Measurements from ENCODE around the gene MALT1. TPM values are rescaled to one million over a fixed set of nuclear protein-coding genes. Genes with fewer than 3 reads are reported as not detected.
A peak's percentile ranks its signal among the peaks of the same experiment; 100 is the strongest.

MALT1 gene
- total RNA-seq, 2 experiments from 2014 or later: 82.3 to 84.5 TPM

DNA sequence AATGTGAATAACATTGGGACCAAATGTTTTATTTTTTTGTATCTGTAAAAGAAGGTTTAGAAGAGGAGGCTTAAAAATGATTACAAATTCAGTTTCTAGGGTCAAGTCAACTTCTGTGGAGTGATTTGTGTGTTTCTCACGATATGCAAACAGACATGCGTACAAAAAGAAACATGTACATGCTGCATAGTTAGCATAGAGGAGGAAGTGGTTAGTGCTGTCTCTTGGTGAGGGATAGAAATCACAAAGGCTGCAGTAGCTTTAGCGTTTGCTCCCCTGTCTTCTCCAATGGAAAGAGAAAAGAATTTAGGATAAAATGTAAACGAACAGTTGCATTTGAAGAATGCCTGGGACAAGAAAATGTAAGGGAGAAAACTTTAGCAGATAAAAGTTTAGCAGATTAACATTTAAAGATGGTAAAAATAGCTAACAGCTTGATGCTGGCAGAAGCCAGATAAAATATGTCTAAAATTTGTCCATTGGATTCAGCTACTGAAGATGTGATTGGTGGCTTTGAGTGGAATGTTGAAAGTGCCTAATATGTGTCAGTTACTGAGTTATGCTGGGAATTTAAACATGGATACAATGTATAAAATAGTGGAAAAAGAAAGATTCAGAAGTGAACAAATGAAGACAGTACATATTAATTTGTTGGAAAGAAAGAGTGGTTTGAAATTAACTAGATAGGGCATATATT lies 44.9 kb downstream of the MALT1 start:
- Histone ChIP-seq H3K36me3 (ENCODE audit: insufficient read depth, low read length) (peaks cover 36% of the 10 kb centered on the region), H3K9me3 (ENCODE audit: control insufficient read depth in 1 of 2, insufficient read depth in 1 of 2, low read length in 2 of 2) (no peaks in the 10 kb centered on the region), H3K27ac (ENCODE audit: low read depth in 1 of 2, low read length in 2 of 2) (no peak overlapping the region), H3K4me1 (ENCODE audit: insufficient read depth, low read length) (peaks cover 16% of the 10 kb centered on the region), H3K4me3 (ENCODE audit: low read length) (no peak overlapping the region), H3K27me3 (ENCODE audit: control insufficient read depth in 1 of 2, insufficient read depth in 2 of 2, low read length in 2 of 2) (no peaks in the 10 kb centered on the region)
- CTCF ChIA-PET: interaction anchor here (1.2 kb wide), 1 partner anchor 52 kb away, joined by 3 read pairs; no protein-coding TSS in a partner anchor
- POLR2A ChIA-PET: interaction anchor here (0.6 to 4.1 kb wide), 11 partner anchors 10 to 61 kb away, joined by 3 to 39 read pairs (median 5); partner anchors contain the start of gene MALT1
- Mint-ChIP-seq H3K4me3 (peak overlapping the region; percentile 74), H3K36me3 (ENCODE audit: low read depth) (peaks cover 66% of the 10 kb centered on the region), H3K27me3 (no peaks in the 10 kb centered on the region), H3K9me3 (no peaks in the 10 kb centered on the region), H3K4me1 (ENCODE audit: low read depth) (peaks cover 73% of the 10 kb centered on the region), H3K27ac (peak overlapping the region; percentile 89)
- ATAC-seq (ENCODE audit: poor library complexity) (peak; percentile 83), DNase-seq (peak in 4 of 14 experiments; percentile 13 to 73 (median 65))
- TF ChIP-seq CTCF (IDR thresholded peaks at IDR 0.05): no peak
- intact Hi-C loops (cut with DNase I, micrococcal nuclease): loop anchor here in 1 of 2 experiments (5.0 kb wide), 1 partner anchor 44 kb away; the partner anchor contains the start of gene MALT1

- peaks cover 75% of the 10 kb centered on the region for H3K36me3 Mint-ChIP-seq (ENCODE audit: low read depth)
- Histone ChIP-seq H3K27ac (ENCODE audit: low read depth in 1 of 2, low read length in 2 of 2) (no peak overlapping the region), H3K4me1 (ENCODE audit: insufficient read depth, low read length) (peaks cover 10% of the 10 kb centered on the region), H3K4me3 (ENCODE audit: low read length) (no peak overlapping the region), H3K27me3 (ENCODE audit: control insufficient read depth in 1 of 2, insufficient read depth in 2 of 2, low read length in 2 of 2) (no peaks in the 10 kb centered on the region), H3K9me3 (ENCODE audit: control insufficient read depth in 1 of 2, insufficient read depth in 1 of 2, low read length in 2 of 2) (no peaks in the 10 kb centered on the region), H3K36me3 (ENCODE audit: insufficient read depth, low read length) (peaks cover 60% of the 10 kb centered on the region)
- H3K9me3 Mint-ChIP-seq: no peaks in the 10 kb centered on the region
- peak overlapping the region; percentile 36 for H3K27ac Mint-ChIP-seq
- no peak overlapping the region for H3K4me3 Mint-ChIP-seq
- no peak for TF ChIP-seq CTCF (IDR thresholded peaks at IDR 0.05)
- H3K4me1 Mint-ChIP-seq (ENCODE audit: low read depth): peaks cover 51% of the 10 kb centered on the region
- DNase-seq: peak in 3 of 14 experiments; percentile 8 to 37 (median 33)
- intact Hi-C loops (cut with DNase I, micrococcal nuclease): no loop called here
- no peaks in the 10 kb centered on the region for H3K27me3 Mint-ChIP-seq
- ChIA-PET CTCF (no interaction called here), POLR2A (no interaction called here)
- peak; percentile 80 for ATAC-seq (ENCODE audit: poor library complexity)
These were observed 50.4 kb downstream of the MALT1 start for GRCh38 chr18:58721566-58722239.

DNA sequence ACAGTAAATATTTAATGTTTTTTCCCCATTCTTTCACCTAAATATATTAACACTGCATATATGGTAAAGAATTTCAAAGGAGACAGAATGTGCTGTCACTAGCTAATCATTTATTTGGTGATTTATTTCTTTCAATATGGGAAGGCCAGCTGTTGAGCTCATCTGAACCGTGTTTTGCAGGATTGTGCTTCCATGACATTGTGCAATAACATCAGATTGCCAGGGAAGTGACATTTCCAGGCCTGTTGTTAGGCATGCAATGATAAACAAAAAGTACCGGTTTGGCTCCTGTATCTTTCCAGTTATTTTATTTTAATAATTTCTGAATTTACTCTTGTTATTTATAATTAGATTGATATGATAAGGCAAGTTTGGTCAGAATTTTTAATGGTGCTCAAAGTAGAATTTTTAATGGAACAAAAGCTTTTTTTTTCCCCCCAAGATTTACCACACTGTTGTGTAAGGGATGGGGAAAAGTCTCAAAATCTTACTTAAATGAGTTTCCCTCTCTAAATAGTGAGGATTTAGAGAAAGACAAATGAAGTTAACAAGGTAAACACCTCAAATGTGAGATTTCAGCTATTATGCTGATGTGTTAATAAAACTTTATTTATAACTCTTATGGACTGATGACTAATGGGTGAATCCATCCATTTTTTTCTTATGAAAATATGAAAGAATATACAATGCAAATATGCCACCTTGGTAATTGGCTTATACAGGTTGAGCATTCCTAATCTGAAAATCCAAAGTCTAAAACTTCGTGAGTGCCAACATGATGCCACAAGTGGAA lies 52.7 kb downstream of the MALT1 start:
- Histone ChIP-seq H3K4me3 (ENCODE audit: low read length) (no peak overlapping the region), H3K36me3 (ENCODE audit: insufficient read depth, low read length) (peaks cover 49% of the 10 kb centered on the region), H3K27ac (ENCODE audit: low read depth in 1 of 2, low read length in 2 of 2) (no peak overlapping the region), H3K4me1 (ENCODE audit: insufficient read depth, low read length) (peaks cover 5% of the 10 kb centered on the region), H3K27me3 (ENCODE audit: control insufficient read depth in 1 of 2, insufficient read depth in 2 of 2, low read length in 2 of 2) (no peaks in the 10 kb centered on the region), H3K9me3 (ENCODE audit: control insufficient read depth in 1 of 2, insufficient read depth in 1 of 2, low read length in 2 of 2) (no peaks in the 10 kb centered on the region)
- ATAC-seq (ENCODE audit: poor library complexity): no peak
- Mint-ChIP-seq H3K27ac (no peak overlapping the region), H3K4me1 (ENCODE audit: low read depth) (peaks cover 38% of the 10 kb centered on the region), H3K36me3 (ENCODE audit: low read depth) (peaks cover 71% of the 10 kb centered on the region), H3K4me3 (no peak overlapping the region), H3K27me3 (no peaks in the 10 kb centered on the region), H3K9me3 (no peaks in the 10 kb centered on the region)
- ChIA-PET POLR2A (no interaction called here), CTCF (no interaction called here)
- DNase-seq: no peak
- no peak for TF ChIP-seq CTCF (IDR thresholded peaks at IDR 0.05)
- intact Hi-C loops (cut with DNase I, micrococcal nuclease): no loop called here

All from CD4-positive, alpha-beta T cell (primary cell).